B cell (primary cell): Measurements from ENCODE around the gene KCNJ6.

Experiments used
- EZH2 ChIP-seq: IDR thresholded peaks from 2 replicates; pipeline ENCODE4 v1.6.1; 2012; ENCODE audit warnings: borderline replicate concordance, low read depth, mild to moderate bottlenecking, moderate library complexity, low read length; ENCODE audit not compliant: insufficient read depth, poor library complexity, severe bottlenecking
- TF ChIP-seq, protein P1 (sequence below): fragments of 200-600 bp; IDR thresholded peaks from one replicate; pipeline ENCODE4 v1.8.0; 2022; ENCODE audit warnings: antibody characterized with exemption, mild to moderate bottlenecking

DNA sequence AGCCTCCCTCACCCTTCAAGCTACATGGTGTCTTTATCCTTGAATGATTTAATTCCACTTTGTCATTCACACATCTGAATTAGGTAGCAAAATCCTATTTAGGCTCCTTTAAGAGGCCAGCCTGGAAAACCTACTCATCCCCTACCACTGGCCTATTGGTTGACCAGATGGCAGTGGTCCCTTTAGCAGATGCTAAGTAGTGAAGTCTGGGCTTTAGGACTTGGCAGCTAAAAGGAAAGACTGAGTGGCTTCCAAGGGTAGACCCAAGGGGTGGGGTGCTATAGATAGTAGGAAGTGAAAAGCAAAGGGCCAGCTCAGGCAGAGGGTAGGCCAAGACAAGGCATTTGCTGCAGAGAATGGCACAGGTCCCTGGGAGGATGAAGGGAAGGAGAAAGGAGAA, 46.6 kb downstream of the KCNJ6 start:
- TF ChIP-seq, protein P1, sequence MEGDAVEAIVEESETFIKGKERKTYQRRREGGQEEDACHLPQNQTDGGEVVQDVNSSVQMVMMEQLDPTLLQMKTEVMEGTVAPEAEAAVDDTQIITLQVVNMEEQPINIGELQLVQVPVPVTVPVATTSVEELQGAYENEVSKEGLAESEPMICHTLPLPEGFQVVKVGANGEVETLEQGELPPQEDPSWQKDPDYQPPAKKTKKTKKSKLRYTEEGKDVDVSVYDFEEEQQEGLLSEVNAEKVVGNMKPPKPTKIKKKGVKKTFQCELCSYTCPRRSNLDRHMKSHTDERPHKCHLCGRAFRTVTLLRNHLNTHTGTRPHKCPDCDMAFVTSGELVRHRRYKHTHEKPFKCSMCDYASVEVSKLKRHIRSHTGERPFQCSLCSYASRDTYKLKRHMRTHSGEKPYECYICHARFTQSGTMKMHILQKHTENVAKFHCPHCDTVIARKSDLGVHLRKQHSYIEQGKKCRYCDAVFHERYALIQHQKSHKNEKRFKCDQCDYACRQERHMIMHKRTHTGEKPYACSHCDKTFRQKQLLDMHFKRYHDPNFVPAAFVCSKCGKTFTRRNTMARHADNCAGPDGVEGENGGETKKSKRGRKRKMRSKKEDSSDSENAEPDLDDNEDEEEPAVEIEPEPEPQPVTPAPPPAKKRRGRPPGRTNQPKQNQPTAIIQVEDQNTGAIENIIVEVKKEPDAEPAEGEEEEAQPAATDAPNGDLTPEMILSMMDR: no peak
- no peak for TF ChIP-seq EZH2
